Common myeloid progenitor, CD34-positive (primary cell): Measurements from ENCODE around the gene SLCO1C1.

Experiments
- CTCF ChIA-PET: fragments of 350-600 bp; sonication (Branson Sonifier 250); formaldehyde crosslinking; loops from one replicate; lab custom pipeline; 2021; ENCODE audit warnings: antibody characterized with exemption; lab: Charles Lee
- POLR2A ChIA-PET: fragments of 350-600 bp; sonication (Branson Sonifier 250); formaldehyde crosslinking; loops from one replicate; lab custom pipeline; 2021; ENCODE audit warnings: antibody characterized with exemption; lab: Charles Lee
- DNase-seq, 3 donors: peaks; one replicate each; pipeline versions ENCODE4 v3.0.0 to v3.0.0-alpha.2; 2013
- H3K27ac ChIP-seq, 2 experiments: 1 replicate in 1 of 2; 2 replicates in 1 of 2; pipeline ENCODE4 v1.7.0; 2013; ENCODE audit warnings: inconsistent platforms in 2 of 2, low read length in 2 of 2, mild to moderate bottlenecking in 2 of 2, low read depth in 1 of 2, moderate library complexity in 1 of 2; ENCODE audit not compliant: severe bottlenecking in 2 of 2, insufficient read depth in 1 of 2, poor library complexity in 1 of 2
- H3K27me3 ChIP-seq, 5 experiments: replicated peaks in 2 of 5; 1 replicate in 3 of 5; 2 replicates in 2 of 5; pipeline versions ENCODE4 v1.6.1 to v1.7.0; 2013; ENCODE audit warnings: low read length in 4 of 5, mild to moderate bottlenecking in 2 of 5, moderate library complexity in 2 of 5, inconsistent platforms in 1 of 5; ENCODE audit not compliant: insufficient read depth in 5 of 5, control insufficient read depth in 4 of 5
- H3K36me3 ChIP-seq, 4 experiments: 1 replicate in 2 of 4; 2 replicates in 2 of 4; pipeline versions ENCODE4 v1.6.1 to v1.7.0; 2013; ENCODE audit warnings: low read length in 3 of 4, control low read depth in 1 of 4, mild to moderate bottlenecking in 1 of 4; ENCODE audit not compliant: control insufficient read depth in 4 of 4, insufficient read depth in 4 of 4
- H3K4me1 ChIP-seq, 4 experiments: 1 replicate in 3 of 4; 2 replicates in 1 of 4; pipeline versions ENCODE4 v1.6.1 to v1.7.1; 2013; ENCODE audit warnings: low read length in 3 of 4, mild to moderate bottlenecking in 3 of 4, control low read depth in 1 of 4, inconsistent platforms in 1 of 4, moderate library complexity in 1 of 4; ENCODE audit not compliant: control insufficient read depth in 4 of 4, insufficient read depth in 4 of 4; ENCODE audit errors: control extremely low read depth in 1 of 4
- H3K4me3 ChIP-seq, 7 experiments: 1 replicate in 4 of 7; 2 replicates in 3 of 7; pipeline versions ENCODE4 v1.5.1 to v1.7.0; 2013; ENCODE audit warnings: mild to moderate bottlenecking in 7 of 7, low read length in 6 of 7, moderate library complexity in 6 of 7, inconsistent platforms in 2 of 7, low read depth in 2 of 7, control low read depth in 1 of 7; ENCODE audit not compliant: insufficient read depth in 4 of 7, control insufficient read depth in 1 of 7; ENCODE audit errors: extremely low read depth in 1 of 7
- H3K9me3 ChIP-seq, 5 experiments: 1 replicate in 4 of 5; 2 replicates in 1 of 5; pipeline versions ENCODE4 v1.6.1 to v1.7.1; 2013; ENCODE audit warnings: low read length in 4 of 5, mild to moderate bottlenecking in 2 of 5, inconsistent platforms in 1 of 5, low read depth in 1 of 5, moderate library complexity in 1 of 5; ENCODE audit not compliant: control insufficient read depth in 4 of 5, insufficient read depth in 2 of 5; ENCODE audit errors: control extremely low read depth in 1 of 5
- whole genome bisulfite sequencing: methylation state at CpG from one replicate; pipeline ENCODE4 v1.1.5; 2013; ENCODE audit not compliant: insufficient coverage; 5-methylcytosine and 5-hydroxymethylcytosine counted together

The SLCO1C1 gene

GRCh38 chr12:20722142-20722541, 27.0 kb downstream of the SLCO1C1 start:
- Histone ChIP-seq H3K36me3 (no peaks in the 10 kb centered on the region), H3K4me3 (no peak overlapping the region), H3K9me3 (no peaks in the 10 kb centered on the region), H3K4me1 (no peaks in the 10 kb centered on the region), H3K27ac (no peak overlapping the region), H3K27me3 (no peaks in the 10 kb centered on the region)
- POLR2A ChIA-PET, result no interaction called here
- DNase-seq, result no peak
- CTCF ChIA-PET, result no interaction called here
- WGBS, result no CpG with 5 or more reads among the region's 1 CpG

GRCh38 chr12:20731274-20731673, 36.1 kb downstream of the SLCO1C1 start:
- Histone ChIP-seq H3K27me3 (no peaks in the 10 kb centered on the region), H3K4me1 (no peaks in the 10 kb centered on the region), H3K27ac (no peak overlapping the region), H3K4me3 (no peak overlapping the region), H3K9me3 (no peaks in the 10 kb centered on the region), H3K36me3 (no peaks in the 10 kb centered on the region)
- ChIA-PET POLR2A (no interaction called here), CTCF (interaction anchor here (1.0 kb wide), 1 partner anchor 20 kb away, joined by 3 read pairs; no protein-coding TSS in a partner anchor)
- no CpG with 5 or more reads among the region's 1 CpG for WGBS
- DNase-seq, result peak in 2 of 3 donors; percentile 12 to 18

- Histone ChIP-seq H3K36me3 (no peaks in the 10 kb centered on the region), H3K27ac (no peak overlapping the region), H3K4me1 (no peaks in the 10 kb centered on the region), H3K27me3 (no peaks in the 10 kb centered on the region), H3K4me3 (no peak overlapping the region), H3K9me3 (no peaks in the 10 kb centered on the region)
- no peak for DNase-seq
- CTCF ChIA-PET, result no interaction called here
- POLR2A ChIA-PET, result no interaction called here
- WGBS, result no CpG with 5 or more reads among the region's 1 CpG
These were observed 45.8 kb downstream of the SLCO1C1 start for GRCh38 chr12:20740972-20741371.

- WGBS, result no CpG with 5 or more reads among the region's 1 CpG
- Histone ChIP-seq H3K9me3 (no peaks in the 10 kb centered on the region), H3K27ac (no peak overlapping the region), H3K4me3 (no peak overlapping the region), H3K36me3 (no peaks in the 10 kb centered on the region), H3K27me3 (no peaks in the 10 kb centered on the region), H3K4me1 (no peaks in the 10 kb centered on the region)
- no peak for DNase-seq
- POLR2A ChIA-PET, result no interaction called here
- CTCF ChIA-PET, result no interaction called here
These were observed 53.1 kb downstream of the SLCO1C1 start for GRCh38 chr12:20748198-20748597.

GRCh38 chr12:20751046-20751445, 55.9 kb downstream of the SLCO1C1 start:
- 100% methylated on average over 1 of the region's 4 CpGs for WGBS
- Histone ChIP-seq H3K27me3 (no peaks in the 10 kb centered on the region), H3K27ac (no peak overlapping the region), H3K9me3 (peaks cover 0 to 3% (median 0%) of the 10 kb centered on the region in 5 experiments), H3K36me3 (no peaks in the 10 kb centered on the region), H3K4me1 (no peaks in the 10 kb centered on the region), H3K4me3 (no peak overlapping the region)
- DNase-seq, result no peak
- ChIA-PET POLR2A (no interaction called here), CTCF (no interaction called here)

GRCh38 chr12:20777420-20777819, 82.3 kb downstream of the SLCO1C1 start:
- H3K4me1 ChIP-seq, result no peaks in the 10 kb centered on the region
- H3K27ac ChIP-seq, result no peak overlapping the region
- CTCF ChIA-PET, result no interaction called here
- no peaks in the 10 kb centered on the region for H3K27me3 ChIP-seq
- H3K9me3 ChIP-seq, result peaks cover 0 to 2% (median 0%) of the 10 kb centered on the region in 5 experiments
- H3K4me3 ChIP-seq, result no peak overlapping the region
- no peak for DNase-seq
- POLR2A ChIA-PET, result no interaction called here
- WGBS, result 99% methylated on average over 12 of the region's 20 CpGs
- no peaks in the 10 kb centered on the region for H3K36me3 ChIP-seq

GRCh38 chr12:20778969-20779368, 83.8 kb downstream of the SLCO1C1 start:
- ChIA-PET POLR2A (no interaction called here), CTCF (no interaction called here)

More at GRCh38 chr12:20778969-20779368, 83.8 kb downstream of the SLCO1C1 start:
- DNase-seq, result no peak
- WGBS, result no CpG with 5 or more reads among the region's 2 CpGs
- Histone ChIP-seq H3K9me3 (peaks cover 0 to 2% (median 0%) of the 10 kb centered on the region in 5 experiments), H3K4me3 (no peak overlapping the region), H3K36me3 (no peaks in the 10 kb centered on the region), H3K27me3 (no peaks in the 10 kb centered on the region), H3K4me1 (no peaks in the 10 kb centered on the region), H3K27ac (no peak overlapping the region)
